PFSK-1 (cell line): ENCODE measurements around the gene ACSF2.

ENCODE experiments used
- FOXP2 ChIP-seq: optimal IDR thresholded peaks from 2 replicates; pipeline ENCODE3; 2011; ENCODE audit warnings: borderline replicate concordance, control low read depth, inconsistent platforms; ENCODE audit not compliant: insufficient read depth; ENCODE audit errors: extremely low read length, extremely low read depth
- POLR2AphosphoS5 ChIP-seq: IDR thresholded peaks from 2 replicates; pipeline ENCODE4 v1.6.1; 2012; ENCODE audit warnings: low read depth, mild to moderate bottlenecking, control low read depth, low read length, moderate library complexity
- SIN3A ChIP-seq: IDR thresholded peaks from 2 replicates; pipeline ENCODE4 v1.6.1; 2012; ENCODE audit warnings: mild to moderate bottlenecking, low read length, moderate library complexity, borderline replicate concordance; ENCODE audit not compliant: insufficient read depth
- TAF1 ChIP-seq: IDR thresholded peaks from 2 replicates; pipeline ENCODE4 v1.6.1; 2012; ENCODE audit warnings: low read length, control low read depth, borderline replicate concordance; ENCODE audit not compliant: insufficient read depth
- TF ChIP-seq, protein P1 (sequence below), 2 experiments: IDR thresholded peaks; 2 replicates each; pipeline versions ENCODE4 v1.6.1 to v1.8.0; 2011 to 2012; ENCODE audit warnings: low read depth in 2 of 2, low read length in 2 of 2, control low read depth in 1 of 2, inconsistent platforms in 1 of 2, mild to moderate bottlenecking in 1 of 2, moderate library complexity in 1 of 2; ENCODE audit not compliant: insufficient read depth in 1 of 2

DNA sequence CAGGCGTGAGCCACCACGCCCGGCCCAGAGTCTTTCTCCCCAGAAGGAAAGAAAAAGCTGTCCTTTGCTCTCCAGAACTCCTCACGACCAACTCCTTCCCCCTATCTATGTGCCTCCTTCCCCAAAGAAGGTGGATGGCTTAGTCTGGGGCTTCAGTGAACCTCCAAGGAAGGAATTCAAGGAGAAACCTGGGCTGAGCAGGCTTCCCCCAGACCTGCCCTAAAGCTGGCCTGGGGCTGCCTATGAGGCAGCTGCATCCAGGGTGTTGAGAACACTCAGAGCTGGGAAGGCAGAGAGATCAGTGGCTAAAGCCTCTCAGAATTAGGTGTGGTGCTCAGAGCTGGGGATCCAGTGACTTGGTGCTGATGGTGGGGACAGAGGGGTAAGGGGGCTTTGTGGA, 3.8 kb downstream of the ACSF2 start:
- TF ChIP-seq, protein P1, sequence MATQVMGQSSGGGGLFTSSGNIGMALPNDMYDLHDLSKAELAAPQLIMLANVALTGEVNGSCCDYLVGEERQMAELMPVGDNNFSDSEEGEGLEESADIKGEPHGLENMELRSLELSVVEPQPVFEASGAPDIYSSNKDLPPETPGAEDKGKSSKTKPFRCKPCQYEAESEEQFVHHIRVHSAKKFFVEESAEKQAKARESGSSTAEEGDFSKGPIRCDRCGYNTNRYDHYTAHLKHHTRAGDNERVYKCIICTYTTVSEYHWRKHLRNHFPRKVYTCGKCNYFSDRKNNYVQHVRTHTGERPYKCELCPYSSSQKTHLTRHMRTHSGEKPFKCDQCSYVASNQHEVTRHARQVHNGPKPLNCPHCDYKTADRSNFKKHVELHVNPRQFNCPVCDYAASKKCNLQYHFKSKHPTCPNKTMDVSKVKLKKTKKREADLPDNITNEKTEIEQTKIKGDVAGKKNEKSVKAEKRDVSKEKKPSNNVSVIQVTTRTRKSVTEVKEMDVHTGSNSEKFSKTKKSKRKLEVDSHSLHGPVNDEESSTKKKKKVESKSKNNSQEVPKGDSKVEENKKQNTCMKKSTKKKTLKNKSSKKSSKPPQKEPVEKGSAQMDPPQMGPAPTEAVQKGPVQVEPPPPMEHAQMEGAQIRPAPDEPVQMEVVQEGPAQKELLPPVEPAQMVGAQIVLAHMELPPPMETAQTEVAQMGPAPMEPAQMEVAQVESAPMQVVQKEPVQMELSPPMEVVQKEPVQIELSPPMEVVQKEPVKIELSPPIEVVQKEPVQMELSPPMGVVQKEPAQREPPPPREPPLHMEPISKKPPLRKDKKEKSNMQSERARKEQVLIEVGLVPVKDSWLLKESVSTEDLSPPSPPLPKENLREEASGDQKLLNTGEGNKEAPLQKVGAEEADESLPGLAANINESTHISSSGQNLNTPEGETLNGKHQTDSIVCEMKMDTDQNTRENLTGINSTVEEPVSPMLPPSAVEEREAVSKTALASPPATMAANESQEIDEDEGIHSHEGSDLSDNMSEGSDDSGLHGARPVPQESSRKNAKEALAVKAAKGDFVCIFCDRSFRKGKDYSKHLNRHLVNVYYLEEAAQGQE (IDR thresholded peaks at IDR 0.05; ENCODE audit: insufficient read depth in 1 of 2, low read depth in 2 of 2, low read length in 2 of 2) = no peak
- no peak for TF ChIP-seq POLR2AphosphoS5
- TF ChIP-seq TAF1 = no peak
- TF ChIP-seq SIN3A = no peak
- no peak for TF ChIP-seq FOXP2
